OCI-LY1 (cell line): ENCODE measurements around the gene LYRM7.

Experiments used
- CTCF ChIP-seq: fragments of 200-600 bp; sonication (generic), shearing (Covaris generic); IDR thresholded peaks from 2 replicates; pipeline ENCODE4 v1.5.1; 2017; ENCODE audit warnings: mild to moderate bottlenecking, antibody characterized with exemption, low read length, moderate library complexity, mixed read lengths
- EZH2 ChIP-seq: fragments of 200-600 bp; sonication (generic), shearing (Covaris generic); IDR thresholded peaks from 2 replicates; pipeline ENCODE4 v1.8.0; 2017; ENCODE audit warnings: borderline replicate concordance, mixed run types, mild to moderate bottlenecking, antibody characterized with exemption, low read length, moderate library complexity, mixed read lengths

DNA sequence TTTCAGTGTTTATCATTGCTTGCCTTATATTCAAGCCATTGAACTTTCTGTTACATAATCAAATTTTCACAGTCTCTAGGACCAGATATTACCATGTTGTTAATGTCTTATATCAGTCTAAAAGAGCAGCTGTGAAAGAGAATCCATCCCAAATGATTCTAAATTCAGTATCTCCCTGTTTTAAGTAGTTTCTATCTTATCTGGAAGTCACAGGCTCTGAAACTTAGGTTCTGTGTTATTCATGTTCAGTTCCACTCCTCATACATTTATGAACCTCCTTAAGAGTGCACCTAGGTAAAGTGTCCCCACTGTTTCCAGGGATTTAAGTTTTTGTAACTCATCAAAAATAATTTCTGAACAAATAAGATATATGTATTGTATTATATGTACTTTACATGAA, 9.7 kb downstream of the LYRM7 start:
- TF ChIP-seq CTCF (no peak), EZH2 (no peak)
